Measurements from ENCODE around the gene MIER2.
"Not testable (repeated sequence)": the region's sequence is repeated elsewhere in the genome, so short reads cannot be mapped to it uniquely, and the experiment has no call there.

Gene MIER2

DNA sequence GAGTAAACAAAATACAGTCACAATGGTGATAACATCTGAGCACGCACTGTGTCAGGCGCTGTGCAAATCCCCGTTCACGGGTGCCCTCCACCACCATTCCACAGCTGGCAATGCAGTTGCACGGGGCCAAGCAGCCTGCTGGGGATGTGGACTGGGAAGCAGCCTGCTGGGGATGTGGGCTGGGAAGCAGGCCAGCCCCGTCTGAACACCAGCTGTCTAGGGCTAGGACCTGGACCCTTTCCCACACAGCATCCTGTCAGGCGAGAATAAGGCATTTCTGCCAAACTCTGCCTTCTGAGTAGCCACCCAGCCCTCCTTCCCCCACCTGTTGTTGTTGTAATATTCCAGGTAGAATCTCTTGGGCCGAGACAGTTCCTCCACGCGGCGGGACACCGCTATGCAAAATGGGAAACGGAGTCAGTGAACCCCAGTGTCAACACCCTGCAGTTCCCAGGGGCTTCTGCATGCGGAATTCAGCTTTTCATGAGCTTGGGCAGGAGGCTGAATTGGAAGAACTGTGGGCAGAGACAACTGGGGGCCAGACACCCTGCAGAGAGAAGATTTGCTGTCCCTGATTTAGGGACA lies 27.8 kb upstream of the MIER2 start:
- no peak overlapping the region for H3K4me3 Mint-ChIP-seq
- H3K9me3 Mint-ChIP-seq, result no peaks in the 10 kb centered on the region
- no peaks in the 10 kb centered on the region for H3K4me1 Mint-ChIP-seq (ENCODE audit: low read depth)
- H3K27ac Mint-ChIP-seq, result no peak overlapping the region
- H3K36me3 Mint-ChIP-seq (ENCODE audit: low read depth), result no peaks in the 10 kb centered on the region
- H3K27me3 Mint-ChIP-seq, result peaks cover 27% of the 10 kb centered on the region

DNA sequence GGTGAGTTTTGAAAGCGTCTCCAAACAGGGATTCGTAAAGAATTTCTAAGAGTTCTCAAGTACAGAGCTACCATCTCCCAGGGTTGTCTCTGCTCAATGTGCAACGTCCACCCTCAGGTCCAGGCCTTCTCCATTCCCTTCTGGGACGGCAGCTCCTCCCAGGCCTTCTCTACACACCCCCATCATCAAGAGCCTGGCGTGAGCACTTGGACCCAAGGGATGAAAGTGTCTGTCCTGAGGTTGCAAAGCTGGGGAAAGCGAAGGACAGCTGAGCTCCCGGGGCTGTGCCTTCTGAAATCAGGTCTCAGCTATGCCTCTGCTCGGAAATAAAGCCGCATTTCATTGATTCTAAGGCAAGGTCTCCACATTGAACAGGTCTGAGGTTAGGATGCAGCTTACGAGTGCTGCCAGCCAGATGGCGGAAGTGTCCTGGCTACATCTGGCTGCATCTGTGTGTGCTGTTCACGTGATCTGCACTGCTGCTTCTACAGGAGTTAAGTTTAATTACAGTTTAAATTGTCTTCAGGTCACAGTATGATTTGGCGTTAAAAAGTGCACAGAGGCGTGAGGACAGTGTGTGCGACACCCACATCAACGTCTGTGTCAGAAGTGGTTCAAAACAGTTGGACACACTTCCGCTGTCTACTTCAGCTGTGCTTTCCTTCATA lies 27.0 kb upstream of the MIER2 start:
- Mint-ChIP-seq H3K36me3 (ENCODE audit: low read depth) (no peaks in the 10 kb centered on the region), H3K27ac (no peak overlapping the region), H3K27me3 (peaks cover 32% of the 10 kb centered on the region), H3K9me3 (no peaks in the 10 kb centered on the region), H3K4me1 (ENCODE audit: low read depth) (no peaks in the 10 kb centered on the region), H3K4me3 (no peak overlapping the region)

DNA sequence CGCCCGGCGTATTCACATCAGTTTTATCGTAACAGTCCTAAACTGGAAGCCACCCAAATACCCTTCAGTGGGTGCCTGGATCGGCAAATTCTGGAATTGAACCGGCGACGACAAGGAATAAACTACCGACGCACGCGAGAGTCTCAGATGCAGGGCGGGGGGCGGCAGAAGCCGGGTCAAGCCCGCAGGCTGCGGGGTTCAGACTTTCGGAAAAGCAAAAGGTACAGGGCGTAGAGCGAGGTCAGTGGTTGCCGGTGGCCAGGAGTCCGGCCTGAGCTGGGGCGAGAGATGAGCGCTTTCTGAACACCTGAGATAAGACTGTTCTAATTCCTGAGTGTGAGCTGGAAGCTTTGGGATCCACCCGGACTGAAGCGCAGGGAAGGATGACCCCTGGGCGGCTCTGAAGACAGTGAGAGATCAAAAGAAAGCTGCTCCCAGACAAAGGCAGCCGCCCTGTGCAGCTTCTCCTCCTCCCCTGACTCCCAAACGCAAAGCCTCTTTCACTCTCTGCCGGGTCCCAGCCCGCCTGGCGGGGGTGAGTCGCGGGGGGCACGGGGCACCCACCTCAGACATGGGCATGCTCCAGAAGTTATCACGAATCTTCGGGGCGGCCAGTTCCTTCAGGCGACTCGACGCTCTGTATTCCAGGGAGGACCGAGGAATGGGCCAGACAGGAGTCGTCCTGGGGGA lies 26.2 kb upstream of the MIER2 start:
- H3K4me3 Mint-ChIP-seq, result no peak overlapping the region
- no peaks in the 10 kb centered on the region for H3K9me3 Mint-ChIP-seq
- H3K4me1 Mint-ChIP-seq (ENCODE audit: low read depth), result no peaks in the 10 kb centered on the region
- H3K36me3 Mint-ChIP-seq (ENCODE audit: low read depth), result no peaks in the 10 kb centered on the region
- H3K27ac Mint-ChIP-seq, result no peak overlapping the region
- peaks cover 38% of the 10 kb centered on the region for H3K27me3 Mint-ChIP-seq

DNA sequence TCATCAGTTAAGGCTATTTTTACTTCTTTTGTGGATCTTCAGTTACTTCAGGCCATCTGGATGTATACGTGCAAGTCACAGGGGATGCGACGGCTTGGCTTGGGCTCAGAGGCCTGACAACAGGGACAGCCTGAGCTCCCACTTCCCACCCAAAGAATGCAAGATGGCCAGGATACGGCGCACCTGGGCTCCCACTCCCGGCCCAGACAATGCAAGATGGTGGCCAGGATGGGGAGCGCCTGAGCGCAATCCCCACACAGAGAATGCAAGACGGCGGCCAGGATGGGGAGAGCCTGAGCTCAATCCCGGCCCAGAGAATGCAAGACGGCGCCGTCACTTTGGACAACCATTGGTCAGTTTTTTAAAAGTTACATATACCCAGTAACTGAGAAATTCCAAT lies 25.3 kb upstream of the MIER2 start:
- no peak overlapping the region for H3K27ac Mint-ChIP-seq
- H3K4me1 Mint-ChIP-seq (ENCODE audit: low read depth), result no peaks in the 10 kb centered on the region
- no peaks in the 10 kb centered on the region for H3K9me3 Mint-ChIP-seq
- H3K36me3 Mint-ChIP-seq (ENCODE audit: low read depth), result no peaks in the 10 kb centered on the region
- peaks cover 38% of the 10 kb centered on the region for H3K27me3 Mint-ChIP-seq
- no peak overlapping the region for H3K4me3 Mint-ChIP-seq

DNA sequence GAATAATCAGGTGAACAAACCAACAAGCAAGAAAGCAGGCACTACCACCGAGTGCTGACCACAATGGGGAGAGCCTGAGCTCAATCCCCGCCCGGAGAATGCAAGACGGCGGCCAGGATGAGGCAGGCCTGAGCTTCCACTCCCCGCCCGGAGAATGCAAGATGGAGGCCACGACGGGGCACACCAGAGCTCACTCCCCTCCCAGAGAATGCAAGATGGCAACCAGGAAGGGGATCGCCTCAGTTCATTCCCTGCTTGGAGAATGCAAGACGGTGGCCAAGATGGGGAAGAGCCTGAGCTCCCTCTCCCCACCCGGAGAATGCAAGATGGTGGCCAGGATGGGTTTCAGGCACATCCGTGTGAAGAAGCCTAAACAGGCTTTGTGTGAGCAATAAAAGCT lies 24.7 kb upstream of the MIER2 start:
- Mint-ChIP-seq H3K27ac (no peak overlapping the region), H3K4me1 (ENCODE audit: low read depth) (no peaks in the 10 kb centered on the region), H3K36me3 (ENCODE audit: low read depth) (no peaks in the 10 kb centered on the region)

DNA sequence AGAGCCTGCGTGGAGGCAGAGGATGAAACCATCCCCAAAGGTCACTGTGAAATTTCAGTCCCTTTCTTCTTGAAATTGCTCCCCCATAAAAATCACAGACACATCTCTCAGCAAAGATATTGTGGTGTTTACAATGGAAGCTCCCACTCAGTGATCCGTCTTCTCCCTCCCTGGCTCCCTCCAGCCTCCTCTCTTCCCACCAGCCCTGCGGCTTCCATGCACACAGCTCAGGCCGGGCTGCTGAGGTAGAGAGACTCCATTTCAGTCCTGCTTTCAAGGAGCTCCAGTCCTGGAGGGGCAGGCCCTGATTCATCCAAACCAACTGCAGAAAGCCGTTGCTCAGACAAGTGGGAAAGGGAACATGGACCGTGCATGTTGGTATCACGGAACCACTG lies 24.0 kb upstream of the MIER2 start:
- Mint-ChIP-seq H3K27me3 (peaks cover 38% of the 10 kb centered on the region), H3K4me3 (no peak overlapping the region), H3K27ac (no peak overlapping the region), H3K4me1 (ENCODE audit: low read depth) (no peaks in the 10 kb centered on the region), H3K36me3 (ENCODE audit: low read depth) (no peaks in the 10 kb centered on the region), H3K9me3 (no peaks in the 10 kb centered on the region)

More for the DNA sequence above, 24.7 kb upstream of the MIER2 start:
- H3K27me3 Mint-ChIP-seq, result peaks cover 38% of the 10 kb centered on the region
- no peaks in the 10 kb centered on the region for H3K9me3 Mint-ChIP-seq
- H3K4me3 Mint-ChIP-seq, result no peak overlapping the region

DNA sequence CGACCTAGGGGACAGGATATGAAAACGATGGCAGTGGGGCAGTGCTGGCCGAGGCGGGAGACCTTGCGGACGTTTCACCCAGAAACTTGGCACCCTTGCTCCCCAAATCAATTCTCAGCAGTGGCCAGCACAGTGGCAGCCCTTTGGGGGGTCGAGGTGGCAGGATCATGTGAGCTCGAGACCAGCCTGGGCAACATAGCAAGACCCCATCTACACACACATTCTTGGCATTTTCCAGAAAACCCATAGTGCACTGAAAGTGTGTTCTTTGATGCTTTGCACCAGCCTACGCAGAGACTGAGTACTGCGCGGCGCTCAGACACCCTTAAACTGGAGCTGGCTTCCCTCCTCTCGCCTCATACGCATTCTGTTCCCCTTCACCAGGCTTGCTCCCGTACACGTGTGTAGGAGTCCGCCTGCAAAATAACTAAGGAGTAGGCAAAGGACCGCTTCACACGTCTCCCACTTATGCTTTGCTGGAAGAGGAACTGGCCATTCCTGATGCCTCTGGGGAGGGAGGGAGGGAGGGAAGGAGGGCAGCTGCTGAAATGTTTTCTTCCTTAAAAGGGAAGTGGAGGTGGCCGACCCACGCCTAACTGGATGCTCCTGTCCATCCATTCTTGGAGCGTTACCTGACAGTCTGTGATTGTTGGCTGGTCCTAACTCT lies 23.5 kb upstream of the MIER2 start:
- Mint-ChIP-seq H3K4me1 (ENCODE audit: low read depth) (no peaks in the 10 kb centered on the region), H3K4me3 (no peak overlapping the region), H3K36me3 (ENCODE audit: low read depth) (no peaks in the 10 kb centered on the region), H3K27ac (no peak overlapping the region), H3K9me3 (no peaks in the 10 kb centered on the region), H3K27me3 (peaks cover 38% of the 10 kb centered on the region)

DNA sequence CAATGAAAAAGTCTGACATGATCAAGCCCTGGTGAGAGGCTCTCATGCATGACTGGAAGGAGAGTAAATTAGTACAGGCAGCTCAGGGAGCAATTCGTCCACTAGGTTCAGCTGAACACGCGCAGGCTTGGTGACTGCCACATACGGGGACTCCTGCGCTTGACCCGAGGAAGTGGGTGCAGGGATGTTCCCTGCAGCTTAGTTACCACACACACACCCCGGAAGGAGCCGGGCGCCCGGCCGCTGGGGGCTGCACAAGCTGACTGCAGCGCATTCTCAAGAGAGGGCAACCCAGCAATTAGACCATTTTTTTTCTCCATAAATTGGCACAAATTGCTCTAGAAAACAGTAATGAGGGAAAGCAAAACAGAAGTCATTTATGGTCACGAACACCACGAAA lies 23.0 kb upstream of the MIER2 start:
- Mint-ChIP-seq H3K4me3 (no peak overlapping the region), H3K27me3 (peaks cover 38% of the 10 kb centered on the region), H3K9me3 (no peaks in the 10 kb centered on the region), H3K4me1 (ENCODE audit: low read depth) (no peaks in the 10 kb centered on the region), H3K36me3 (ENCODE audit: low read depth) (no peaks in the 10 kb centered on the region), H3K27ac (no peak overlapping the region)

DNA sequence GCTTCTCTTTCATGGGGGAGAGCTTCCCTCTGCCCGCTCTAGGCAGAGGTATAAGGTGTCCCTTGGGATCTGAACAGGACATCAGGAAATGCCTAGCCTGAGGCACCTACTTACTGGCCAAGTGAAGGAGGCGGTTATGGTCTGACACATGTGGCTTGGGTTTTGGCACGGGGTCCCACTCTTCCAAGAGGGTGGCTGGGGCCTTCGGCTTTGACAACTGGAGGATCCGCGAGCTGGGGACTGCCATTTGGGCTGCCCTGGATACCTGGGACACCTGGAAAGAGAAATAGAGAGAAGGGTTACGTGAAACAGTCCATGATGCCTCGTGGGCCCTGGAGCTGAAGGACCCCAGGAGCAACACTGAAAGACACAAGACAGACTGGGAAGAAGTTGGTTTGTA lies 22.4 kb upstream of the MIER2 start:
- Mint-ChIP-seq H3K36me3 (ENCODE audit: low read depth) (no peaks in the 10 kb centered on the region), H3K4me3 (no peak overlapping the region), H3K27me3 (peaks cover 35% of the 10 kb centered on the region), H3K9me3 (no peaks in the 10 kb centered on the region), H3K4me1 (ENCODE audit: low read depth) (no peaks in the 10 kb centered on the region), H3K27ac (no peak overlapping the region)

DNA sequence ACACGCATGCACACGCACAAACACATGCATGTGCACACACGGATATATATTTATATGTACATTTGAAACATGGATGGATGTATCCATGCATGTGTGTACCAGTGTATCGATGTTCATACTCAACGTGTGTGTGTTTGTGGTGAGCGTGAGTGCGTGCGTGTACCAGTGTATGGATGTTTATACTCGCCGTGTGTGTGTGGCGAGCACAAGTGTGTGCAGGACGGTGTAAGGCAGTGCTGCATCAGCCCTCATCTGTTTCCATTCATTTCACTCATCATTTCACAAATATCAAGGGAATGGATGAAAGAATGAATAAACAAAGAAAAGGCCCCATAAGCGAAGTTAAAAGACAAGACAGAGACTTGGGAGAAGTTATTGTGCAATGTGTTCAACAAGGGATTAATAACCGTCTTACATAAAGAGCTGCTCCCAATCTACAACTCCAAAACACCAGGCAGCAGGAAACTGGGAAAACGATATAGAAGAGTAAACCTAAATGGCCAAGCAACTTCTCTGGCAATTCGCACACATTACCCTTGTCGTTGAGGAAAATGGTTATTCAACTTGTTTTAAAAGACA lies 21.7 kb upstream of the MIER2 start:
- Mint-ChIP-seq H3K9me3 (no peaks in the 10 kb centered on the region), H3K27me3 (peaks cover 28% of the 10 kb centered on the region), H3K4me3 (no peak overlapping the region), H3K27ac (no peak overlapping the region), H3K36me3 (ENCODE audit: low read depth) (no peaks in the 10 kb centered on the region), H3K4me1 (ENCODE audit: low read depth) (no peaks in the 10 kb centered on the region)

DNA sequence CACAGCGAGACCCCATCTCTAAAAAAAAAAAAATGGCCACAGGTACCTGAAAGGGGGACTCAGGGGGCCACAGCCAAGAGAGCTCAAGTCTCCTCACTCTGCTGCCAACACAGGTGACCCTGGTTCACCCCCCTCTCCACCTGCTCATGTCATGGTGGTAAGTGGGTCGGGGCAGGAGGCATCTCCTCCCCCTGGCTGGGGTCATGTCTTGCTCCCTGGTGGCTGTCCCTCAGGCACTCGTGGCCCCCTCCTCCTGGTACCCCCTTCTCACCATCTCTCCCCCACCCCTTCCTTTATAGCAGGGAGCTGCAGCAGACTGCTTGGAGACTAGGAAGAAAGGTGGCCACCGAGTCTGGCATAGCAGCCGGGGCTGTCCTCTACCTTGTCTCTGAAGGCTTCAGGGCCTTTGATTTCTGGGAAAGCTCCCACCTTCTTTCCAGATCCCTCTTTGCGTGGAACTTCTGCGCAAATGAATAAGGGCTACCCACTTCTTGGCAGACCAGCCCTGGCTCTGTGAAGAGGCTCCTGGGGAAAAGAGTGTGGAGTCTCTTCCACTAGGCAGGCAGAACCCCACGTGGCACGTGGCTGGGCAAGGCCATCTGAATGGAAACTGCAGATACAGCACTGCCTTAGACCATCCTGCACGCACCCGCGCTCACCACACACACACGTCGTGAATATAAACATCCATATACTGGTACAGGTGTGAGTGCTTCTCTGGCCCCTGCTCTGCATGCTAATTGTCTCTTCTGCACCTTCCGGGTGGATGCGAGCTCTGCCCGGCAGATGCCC lies 20.1 kb upstream of the MIER2 start:
- H3K4me3 Mint-ChIP-seq, result no peak overlapping the region
- H3K36me3 Mint-ChIP-seq (ENCODE audit: low read depth), result no peaks in the 10 kb centered on the region
- H3K4me1 Mint-ChIP-seq (ENCODE audit: low read depth), result no peaks in the 10 kb centered on the region
- H3K27ac Mint-ChIP-seq, result no peak overlapping the region
- H3K27me3 Mint-ChIP-seq, result peaks cover 25% of the 10 kb centered on the region
- H3K9me3 Mint-ChIP-seq, result no peaks in the 10 kb centered on the region

DNA sequence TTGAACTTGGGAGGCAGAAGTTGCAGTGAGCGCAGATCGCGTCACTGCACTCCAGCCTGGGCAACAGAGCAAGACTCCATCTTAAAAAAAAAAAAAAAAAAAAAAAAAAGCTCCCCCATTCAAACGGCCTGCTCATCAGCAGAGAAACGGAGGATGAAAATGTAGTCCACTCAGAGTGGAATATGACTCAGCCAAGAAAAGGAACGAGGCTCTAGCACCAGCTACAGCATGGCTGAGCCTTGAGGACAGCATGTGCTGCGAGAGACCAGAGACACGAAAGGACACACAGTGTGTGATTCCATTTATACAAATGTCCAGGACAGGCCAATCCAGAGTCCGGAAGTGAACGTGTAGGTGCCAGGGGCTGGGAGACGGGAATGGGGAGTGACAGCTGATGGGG lies 18.1 kb upstream of the MIER2 start:
- no peaks in the 10 kb centered on the region for H3K4me1 Mint-ChIP-seq (ENCODE audit: low read depth)
- no peak overlapping the region for H3K27ac Mint-ChIP-seq
- no peak overlapping the region for H3K4me3 Mint-ChIP-seq

DNA sequence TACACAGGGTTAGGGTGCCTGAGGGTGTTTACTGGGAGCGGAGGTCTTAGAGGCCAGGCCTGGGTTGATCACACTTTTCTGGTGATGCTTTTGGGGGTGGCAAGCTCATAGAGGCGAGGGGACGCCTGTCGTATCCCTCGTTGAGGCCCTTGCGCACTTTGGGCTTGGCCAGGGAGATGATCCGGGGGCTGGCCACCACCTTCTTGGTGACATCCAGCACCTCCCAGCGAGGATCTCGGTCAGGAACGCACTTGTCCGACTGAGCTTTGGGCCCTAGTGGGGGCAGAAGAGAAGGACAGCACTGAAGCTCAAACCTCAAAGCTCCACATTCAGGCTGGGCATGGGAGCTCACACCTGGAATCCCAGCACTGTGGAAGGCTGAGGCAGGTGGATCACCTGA lies 17.6 kb upstream of the MIER2 start:
- Mint-ChIP-seq H3K4me1 (ENCODE audit: low read depth) (no peaks in the 10 kb centered on the region), H3K4me3 (no peak overlapping the region), H3K9me3 (no peaks in the 10 kb centered on the region), H3K36me3 (ENCODE audit: low read depth) (no peaks in the 10 kb centered on the region), H3K27ac (no peak overlapping the region), H3K27me3 (peaks cover 14% of the 10 kb centered on the region)

More for the DNA sequence above, 18.1 kb upstream of the MIER2 start:
- Mint-ChIP-seq H3K36me3 (ENCODE audit: low read depth) (no peaks in the 10 kb centered on the region), H3K27me3 (peaks cover 14% of the 10 kb centered on the region), H3K9me3 (no peaks in the 10 kb centered on the region)

DNA sequence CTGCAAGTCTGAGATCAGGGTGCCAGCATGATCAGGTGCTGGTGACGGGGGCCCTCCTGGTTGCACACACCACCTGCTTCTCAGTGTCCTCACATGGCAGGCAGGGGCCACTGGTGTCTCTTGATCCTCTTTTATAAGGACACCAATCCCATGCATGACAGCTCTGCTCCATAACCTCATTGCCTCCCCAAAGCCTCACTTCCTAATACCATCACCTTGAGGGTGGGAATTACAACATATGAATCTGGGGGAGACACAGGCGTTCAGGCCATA lies 15.0 kb upstream of the MIER2 start:
- Mint-ChIP-seq H3K4me1 (ENCODE audit: low read depth) (no peaks in the 10 kb centered on the region), H3K9me3 (peaks cover 3% of the 10 kb centered on the region), H3K27me3 (peaks cover 4% of the 10 kb centered on the region), H3K36me3 (ENCODE audit: low read depth) (no peaks in the 10 kb centered on the region), H3K4me3 (no peak overlapping the region), H3K27ac (no peak overlapping the region)

DNA sequence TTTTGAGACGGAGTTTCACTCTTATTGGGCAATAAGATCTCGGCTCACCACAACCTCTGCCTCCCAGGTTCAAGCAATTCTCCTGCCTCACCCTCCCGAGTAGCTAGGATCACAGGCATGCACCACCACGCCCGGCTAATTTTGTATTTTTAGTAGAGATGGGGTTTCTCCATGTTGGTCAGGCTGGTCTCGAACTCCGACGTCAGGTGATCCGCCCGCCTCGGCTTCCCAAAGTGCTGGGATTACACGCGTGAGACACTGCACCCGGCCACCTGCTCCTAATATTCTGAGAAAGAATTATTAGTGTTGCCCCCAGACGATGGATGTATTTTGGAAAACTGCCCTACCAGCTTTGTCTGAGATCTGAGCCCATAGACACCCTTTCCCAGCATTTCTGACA lies 10.9 kb upstream of the MIER2 start:
- not testable (repeated sequence) for H3K27me3 Mint-ChIP-seq; H3K36me3 Mint-ChIP-seq (ENCODE audit: low read depth); H3K27ac Mint-ChIP-seq; H3K4me3 Mint-ChIP-seq; H3K4me1 Mint-ChIP-seq (ENCODE audit: low read depth)
- peaks cover 14% of the 10 kb centered on the region for H3K9me3 Mint-ChIP-seq

All from stimulated activated naive CD8-positive, alpha-beta T cell treated with anti-CD3 and anti-CD28 coated beads, Interleukin-15, Interleukin-2, amounts not matched to agents 100 ng/mL and 50 ng/mL, for 24 hours (primary cell).